ENCODE measurements around the gene SUOX. TPM values are rescaled to one million over a fixed set of nuclear protein-coding genes. Genes with fewer than 3 reads are reported as not detected.
"Not testable (repeated sequence)": the region's sequence is repeated elsewhere in the genome, so short reads cannot be mapped to it uniquely, and the experiment has no call there.

SUOX gene
- total RNA-seq, 4 donors from 2014 or later = 5.1 to 35.5 (median 26.7) TPM

DNA sequence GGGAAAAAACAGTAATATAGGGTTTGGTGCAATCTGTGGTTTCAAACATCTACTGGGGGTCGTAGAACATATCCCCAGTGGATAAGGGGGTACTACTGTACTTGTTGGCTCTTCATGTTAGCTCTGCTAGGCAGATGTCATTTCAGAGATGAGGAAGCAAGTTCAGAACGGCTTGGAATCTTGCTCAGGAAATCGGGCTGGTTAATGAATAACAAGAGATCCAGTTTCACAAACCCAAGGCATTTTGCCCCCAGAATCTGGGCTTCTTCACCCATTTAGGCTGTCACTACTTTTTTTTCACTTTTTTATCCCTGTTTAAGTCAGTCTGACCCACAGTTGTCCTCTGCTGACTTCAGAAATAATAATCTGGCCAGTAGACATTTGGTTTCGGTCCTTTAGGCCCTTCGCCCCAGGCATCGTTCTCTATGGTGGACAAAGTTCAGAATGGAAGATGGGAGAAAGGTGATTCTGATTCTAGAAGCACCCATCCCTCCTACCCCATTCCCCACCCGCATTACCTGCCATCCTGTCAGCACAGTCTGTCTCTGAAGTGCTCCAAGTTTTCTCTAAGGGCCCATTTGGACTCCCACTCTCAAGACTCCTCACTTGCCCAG, 4.5 kb downstream of the SUOX start:
- TF ChIP-seq POLR2A (IDR thresholded peaks at IDR 0.05) = no peak
- no peak for DNase-seq
- Histone ChIP-seq H3K36me3 (no peaks in the 10 kb centered on the region), H3K4me1 (no peaks in the 10 kb centered on the region), H3K27ac (no peak overlapping the region), H3K9me3 (no peaks in the 10 kb centered on the region), H3K4me3 (no peak overlapping the region), H3K27me3 (no peaks in the 10 kb centered on the region)
- intact Hi-C loops (cut with DNase I; ENCODE audit: low total_unique reads) = no loop called here

- DNase-seq; H3K9me3 ChIP-seq; H3K36me3 ChIP-seq; intact Hi-C loops (cut with DNase I; ENCODE audit: low total_unique reads); H3K4me1 ChIP-seq; H3K27me3 ChIP-seq; H3K4me3 ChIP-seq; H3K27ac ChIP-seq: not testable (repeated sequence)
Measured at GRCh38 chr12:56003376-56003775, 6.3 kb downstream of the SUOX start.

GRCh38 chr12:56004211-56004610, 7.1 kb downstream of the SUOX start:
- no peaks in the 10 kb centered on the region for H3K4me1 ChIP-seq
- H3K27me3 ChIP-seq = no peaks in the 10 kb centered on the region
- H3K9me3 ChIP-seq = no peaks in the 10 kb centered on the region
- no peak for DNase-seq
- no peaks in the 10 kb centered on the region for H3K36me3 ChIP-seq
- no peak for TF ChIP-seq CTCF (IDR thresholded peaks at IDR 0.05)
- TF ChIP-seq POLR2A (IDR thresholded peaks at IDR 0.05) = no peak
- intact Hi-C loops (cut with DNase I; ENCODE audit: low total_unique reads) = no loop called here
- no peak overlapping the region for H3K27ac ChIP-seq
- no peak overlapping the region for H3K4me3 ChIP-seq

DNA sequence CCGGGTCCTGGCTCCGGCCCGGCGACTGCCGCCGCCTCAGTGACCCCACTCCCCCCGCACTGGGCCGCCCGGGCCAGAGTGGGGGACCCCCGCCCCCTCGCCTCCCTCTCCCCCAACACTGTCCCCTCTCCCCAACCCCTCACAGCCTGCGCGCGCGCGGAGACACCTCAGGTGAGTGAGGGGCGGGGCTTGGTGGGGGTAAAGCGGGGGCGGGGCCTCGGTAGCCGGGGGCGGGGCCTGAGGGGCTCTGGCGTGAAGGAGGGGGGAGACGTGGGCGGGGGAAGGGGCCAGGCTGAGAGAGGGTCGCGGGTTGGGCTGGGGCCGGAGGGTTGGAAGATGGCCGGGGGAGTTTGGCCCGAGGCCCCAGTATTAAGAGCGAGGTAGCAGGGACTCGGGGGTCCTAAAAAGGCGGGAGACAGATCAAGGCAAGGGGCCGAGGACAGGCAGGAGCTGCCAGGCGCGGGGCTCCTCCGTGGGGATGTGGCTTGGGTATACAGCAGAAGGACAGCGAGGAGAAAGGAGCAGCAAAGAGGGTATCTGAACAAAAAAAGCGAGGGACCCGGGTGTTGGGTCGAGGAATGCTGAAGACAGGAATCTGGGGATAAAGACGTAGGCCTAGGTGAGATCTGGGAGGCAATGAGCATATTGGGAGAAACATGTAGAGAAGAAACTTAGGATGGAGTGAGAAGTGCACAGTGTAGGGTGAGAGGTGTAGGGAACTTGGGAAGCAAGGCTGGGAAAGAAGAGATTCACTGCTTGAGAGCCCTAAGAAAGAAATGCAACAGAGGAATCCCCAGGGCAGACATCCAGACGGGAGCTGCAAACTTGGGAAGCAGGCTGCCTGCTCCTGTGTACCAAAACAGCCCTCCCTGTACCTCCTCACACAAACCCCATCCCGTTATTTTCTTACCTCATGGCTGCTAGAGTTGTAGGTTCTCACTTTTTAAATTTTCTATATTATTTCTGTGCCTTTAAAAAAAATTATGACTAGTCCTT, 10.8 kb downstream of the SUOX start:
- H3K9me3 ChIP-seq = no peaks in the 10 kb centered on the region
- H3K36me3 ChIP-seq = no peaks in the 10 kb centered on the region
- peak; percentile 60 to 61 for DNase-seq
- peak overlapping the region; percentile 67 to 97 for H3K4me3 ChIP-seq
- no peak for TF ChIP-seq CTCF (IDR thresholded peaks at IDR 0.05)
- no peaks in the 10 kb centered on the region for H3K4me1 ChIP-seq
- H3K27me3 ChIP-seq = no peaks in the 10 kb centered on the region
- peak overlapping the region; percentile 95 to 99 for H3K27ac ChIP-seq
- intact Hi-C loops (cut with DNase I; ENCODE audit: low total_unique reads) = no loop called here

DNA sequence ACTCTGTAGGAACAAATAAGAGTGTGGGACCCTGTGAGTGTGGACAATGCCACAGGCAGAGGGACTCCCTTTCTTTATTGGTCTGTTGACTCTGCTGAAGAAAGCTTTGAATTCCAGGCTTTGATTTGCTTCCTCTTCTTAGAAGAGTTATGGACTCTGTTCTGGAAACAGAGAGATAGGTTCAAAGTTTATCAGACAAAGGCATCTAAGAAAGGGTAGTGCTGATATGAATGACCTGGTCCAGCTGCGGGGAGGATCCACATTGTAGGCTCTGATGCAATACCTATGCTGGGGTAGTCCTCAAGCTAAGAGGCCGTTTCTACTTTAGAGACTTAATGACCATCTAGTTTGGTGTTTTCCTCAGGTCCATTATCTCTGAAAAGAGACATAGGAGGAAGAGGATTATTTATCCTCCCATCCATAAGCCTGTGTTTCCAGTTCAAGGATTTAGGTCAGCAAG, 13.1 kb downstream of the SUOX start:
- H3K9me3 ChIP-seq = no peaks in the 10 kb centered on the region
- DNase-seq = no peak
- no peak overlapping the region for H3K4me3 ChIP-seq
- no peaks in the 10 kb centered on the region for H3K36me3 ChIP-seq
- H3K27ac ChIP-seq = no peak overlapping the region
- no peaks in the 10 kb centered on the region for H3K27me3 ChIP-seq
- TF ChIP-seq CTCF (IDR thresholded peaks at IDR 0.05) (no peak), POLR2A (IDR thresholded peaks at IDR 0.05) (no peak)
- intact Hi-C loops (cut with DNase I; ENCODE audit: low total_unique reads) = no loop called here
- no peaks in the 10 kb centered on the region for H3K4me1 ChIP-seq

- intact Hi-C loops (cut with DNase I; ENCODE audit: low total_unique reads) = no loop called here
- no peaks in the 10 kb centered on the region for H3K36me3 ChIP-seq
- no peak overlapping the region for H3K27ac ChIP-seq
- H3K4me3 ChIP-seq = no peak overlapping the region
- H3K9me3 ChIP-seq = no peaks in the 10 kb centered on the region
- H3K4me1 ChIP-seq = no peaks in the 10 kb centered on the region
- TF ChIP-seq POLR2A (IDR thresholded peaks at IDR 0.05) (no peak), CTCF (IDR thresholded peaks at IDR 0.05) (no peak)
- no peaks in the 10 kb centered on the region for H3K27me3 ChIP-seq
- no peak for DNase-seq
Measured at GRCh38 chr12:56011509-56012090, 14.5 kb downstream of the SUOX start.

All from uterus (tissue), 4 donors.